ENCODE measurements around the gene CPTP.

Gene CPTP

GRCh38 chr1:1336931-1337792 lies 12.6 kb downstream of the CPTP start:
- no peak for DNase-seq

- DNase-seq, result no peak
Measured at GRCh38 chr1:1337793-1338147, 13.2 kb downstream of the CPTP start.

- DNase-seq, result no peak
Measured at GRCh38 chr1:1338278-1338677, 13.7 kb downstream of the CPTP start.

- no peak for DNase-seq
Measured at GRCh38 chr1:1340185-1340584, 15.6 kb downstream of the CPTP start.

DNA sequence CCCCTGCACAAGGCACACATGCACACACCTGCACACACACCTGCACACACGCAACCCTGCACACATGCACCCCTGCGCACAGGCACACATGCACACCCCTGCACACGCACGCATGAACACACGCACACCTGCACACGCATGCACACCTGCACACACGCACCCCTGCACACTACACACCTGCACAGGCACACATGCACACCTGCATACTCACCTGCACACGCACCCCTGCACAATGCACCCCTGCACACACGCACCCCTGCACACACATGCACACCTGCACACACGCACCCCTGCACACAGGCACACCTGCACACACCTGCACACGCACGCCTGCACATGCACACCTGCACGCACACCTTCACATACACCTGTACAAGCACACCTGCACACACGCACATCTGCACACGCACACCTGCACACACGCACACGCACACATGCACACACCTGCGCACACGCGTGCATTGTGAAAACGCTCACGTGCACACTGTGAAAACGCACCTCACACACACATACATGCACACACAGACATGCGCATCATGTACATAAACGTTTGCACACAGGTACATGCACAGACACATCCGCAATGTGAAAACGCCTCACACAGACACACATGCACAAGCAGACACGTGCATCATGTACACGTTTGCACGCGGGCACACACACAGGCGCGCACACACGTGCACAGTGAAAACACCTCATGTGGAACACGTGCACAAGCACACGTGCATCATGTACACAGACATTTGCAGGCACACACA lies 16.4 kb downstream of the CPTP start:
- DNase-seq, result no peak

DNA sequence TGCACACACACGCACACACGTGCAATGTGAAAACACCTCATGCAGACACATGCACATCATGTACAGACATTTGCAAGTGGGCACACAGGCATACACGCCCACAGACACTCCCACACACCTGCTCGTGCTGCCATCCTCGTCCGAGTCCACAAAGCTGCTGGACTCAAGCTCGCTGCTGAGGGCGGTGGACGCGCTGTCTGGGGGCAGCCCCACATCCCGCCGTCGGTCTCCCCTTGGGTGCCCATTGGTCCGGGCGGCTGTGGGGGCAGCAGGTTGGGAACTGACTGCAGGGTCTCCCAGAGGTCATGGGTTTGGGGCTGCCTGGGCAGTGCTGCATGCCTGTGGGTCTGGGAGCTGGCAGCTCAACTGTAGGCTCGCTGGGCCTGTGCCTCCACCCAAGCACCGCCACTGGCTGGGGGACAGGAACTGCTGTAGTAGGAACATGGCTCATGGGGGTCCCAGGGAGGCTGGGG lies 17.0 kb downstream of the CPTP start:
- DNase-seq, result no peak

- DNase-seq, result no peak
Measured at GRCh38 chr1:1342061-1342562, 17.5 kb downstream of the CPTP start.

DNA sequence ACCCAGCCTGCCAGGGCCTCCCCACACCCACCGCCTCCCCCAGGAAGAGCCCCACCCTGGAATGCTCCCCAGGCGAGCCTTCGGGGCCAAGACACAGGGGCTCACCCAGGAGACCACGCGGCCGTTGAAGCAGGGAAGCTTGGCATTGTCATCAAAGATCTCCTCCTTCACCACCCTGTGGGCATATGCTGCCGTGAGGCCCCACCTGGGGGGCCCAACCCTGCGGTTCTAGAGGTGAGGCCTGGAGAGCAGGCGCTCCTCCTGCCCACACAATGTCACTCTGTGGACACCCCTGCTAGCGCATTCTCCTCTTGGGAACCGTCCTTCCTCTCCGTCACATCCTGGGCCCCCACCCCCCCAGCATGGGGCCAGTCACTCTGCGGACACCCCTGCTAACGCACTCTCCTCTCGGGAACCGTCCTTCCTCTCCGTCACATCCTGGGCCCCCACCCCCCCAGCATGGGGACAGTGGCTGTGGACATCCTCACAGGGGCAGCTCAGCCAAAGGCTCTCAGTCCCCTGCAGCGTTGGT lies 18.0 kb downstream of the CPTP start:
- DNase-seq, result no peak

DNA sequence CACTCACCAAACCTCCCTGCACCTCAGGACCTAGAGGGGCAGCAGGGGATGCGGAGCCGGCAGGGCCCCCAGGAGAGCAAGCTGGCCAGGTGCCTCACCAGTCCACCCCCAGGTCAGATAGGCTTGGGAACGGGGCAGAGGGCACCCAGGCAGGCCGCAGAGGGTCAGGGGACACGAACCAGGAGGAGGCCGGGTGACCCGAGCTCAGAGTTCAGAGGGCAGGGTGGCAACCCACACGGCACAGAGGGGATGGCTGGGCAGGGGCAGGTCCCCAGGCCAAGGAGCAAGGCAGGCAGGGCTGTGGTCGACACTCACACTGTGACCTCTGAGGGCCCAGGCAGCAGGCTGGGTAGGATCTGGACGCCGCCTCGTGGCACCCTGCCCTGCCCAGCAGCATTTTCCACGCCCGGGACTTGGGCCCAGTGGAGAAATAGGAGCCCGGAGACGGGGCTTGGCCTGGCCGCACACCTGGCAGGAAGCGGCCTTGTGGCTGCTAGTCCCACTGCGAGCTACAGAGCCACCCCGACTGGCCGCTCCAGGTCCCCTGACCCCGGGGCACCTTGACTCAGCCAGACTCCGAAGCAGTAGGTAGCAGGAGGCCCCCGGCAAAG lies 19.3 kb downstream of the CPTP start:
- no peak for DNase-seq

DNA sequence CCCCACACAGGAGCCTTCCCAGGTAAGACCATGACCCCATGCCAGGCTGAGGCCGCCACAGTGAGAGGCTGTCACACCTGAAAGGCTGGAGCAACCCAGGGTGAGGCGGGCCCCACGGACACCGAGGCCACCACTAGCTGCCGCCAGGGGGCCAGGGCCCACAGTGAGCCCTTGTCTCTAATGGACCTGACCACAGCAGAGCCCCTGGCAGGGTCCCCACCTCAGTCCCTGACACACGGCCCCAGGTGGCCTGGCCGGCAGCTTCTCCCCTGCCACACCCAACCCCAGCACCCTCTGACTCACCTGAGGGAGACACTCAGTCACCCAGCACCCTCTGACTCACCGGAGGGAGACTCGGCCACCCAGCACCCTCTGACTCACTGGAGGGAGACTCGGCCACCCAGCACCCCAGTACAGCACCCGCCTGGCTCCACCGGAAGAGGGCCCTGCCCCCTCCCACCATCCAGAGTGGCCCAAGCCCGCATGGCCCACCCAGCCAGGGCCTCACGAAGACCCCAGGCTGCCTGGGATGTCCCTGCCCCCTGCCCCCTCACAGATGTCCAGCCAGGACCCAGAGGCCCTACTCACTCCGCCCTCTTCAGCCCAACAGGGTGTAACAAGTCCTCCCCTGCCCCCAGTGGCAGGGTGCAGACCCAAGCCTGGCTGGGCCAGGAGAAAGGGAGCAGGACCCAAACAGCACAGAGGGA lies 20.2 kb downstream of the CPTP start:
- DNase-seq, result peak; percentile 48

DNA sequence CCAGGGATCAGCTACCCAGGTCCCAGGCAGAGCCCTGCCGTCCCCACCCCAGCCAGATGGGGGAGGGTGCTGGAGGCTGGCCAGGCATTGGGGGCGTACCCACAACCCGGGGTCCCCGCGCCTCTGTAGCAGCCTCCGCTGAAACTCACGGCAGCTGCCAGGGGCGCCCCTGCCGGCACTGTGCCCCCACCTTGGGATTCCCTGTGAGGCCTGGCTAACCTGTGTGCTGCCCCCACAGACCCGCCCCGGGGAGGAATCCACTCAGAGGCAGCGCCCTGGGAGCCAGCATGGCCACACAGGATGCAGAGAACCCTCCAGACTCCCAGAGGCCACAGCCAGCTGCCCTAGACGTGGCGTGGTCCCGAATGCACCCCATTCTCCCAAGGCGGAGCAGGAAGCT lies 20.8 kb downstream of the CPTP start:
- DNase-seq, result no peak

DNA sequence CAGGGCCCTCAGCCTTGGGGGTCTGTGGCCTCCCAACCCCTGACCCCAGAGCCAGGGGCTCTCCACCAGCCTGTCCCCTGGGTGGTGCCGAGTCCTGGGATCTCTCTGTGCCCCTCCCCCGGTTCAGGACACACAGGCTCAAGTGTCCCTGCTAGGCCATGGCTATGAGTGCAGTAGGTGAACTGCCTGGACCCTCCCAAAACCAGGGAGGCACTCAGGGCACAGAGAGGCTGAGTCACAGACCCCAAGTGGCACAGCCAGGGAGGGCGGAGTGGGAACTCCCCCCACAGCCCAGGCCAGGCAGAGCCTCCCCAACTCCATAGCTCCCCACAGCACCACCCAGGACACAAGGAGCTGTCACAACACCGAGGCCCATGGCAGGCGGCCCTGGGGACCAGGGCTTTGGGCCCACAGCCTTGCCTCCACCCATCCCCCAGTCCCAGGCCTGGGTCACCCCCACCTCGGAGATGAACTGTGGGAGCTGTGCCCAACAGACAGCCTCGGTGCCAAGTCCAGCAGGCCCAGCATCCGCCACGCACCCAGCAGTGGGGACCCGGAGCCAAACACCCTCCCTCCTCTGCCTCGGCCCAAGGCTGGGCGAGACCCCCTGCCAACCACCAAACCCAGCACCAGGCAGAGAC lies 21.4 kb downstream of the CPTP start:
- no peak for DNase-seq

GRCh38 chr1:1346501-1346890 lies 21.9 kb downstream of the CPTP start:
- DNase-seq, result no peak

DNA sequence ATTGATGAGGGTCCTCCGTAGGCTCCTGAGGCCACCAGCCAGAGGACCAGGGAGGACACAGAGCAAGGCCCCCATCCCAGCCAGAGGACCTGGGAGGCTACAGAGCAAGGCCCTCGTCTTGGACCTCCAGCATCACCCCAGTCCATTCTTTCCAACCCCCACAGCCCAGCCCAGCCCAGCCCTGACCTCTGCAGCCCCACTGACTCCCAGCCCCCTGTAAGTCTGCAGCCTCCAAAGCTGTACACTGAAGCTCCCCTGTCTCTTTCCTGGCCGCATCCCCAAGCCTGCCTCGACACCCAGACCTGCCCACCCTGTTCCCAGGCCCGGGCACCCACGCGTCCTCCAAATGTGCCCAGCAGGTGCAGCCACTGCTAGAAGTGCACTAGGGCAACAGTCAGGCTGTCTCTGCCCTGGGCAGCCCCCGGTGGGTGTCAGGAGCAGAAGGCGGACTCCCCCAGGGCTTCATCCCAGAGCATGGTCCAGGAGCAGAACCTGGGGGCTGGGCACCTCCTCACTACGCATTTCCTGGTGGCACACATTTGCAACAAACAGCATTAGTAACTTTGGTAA lies 22.5 kb downstream of the CPTP start:
- no peak for DNase-seq

DNA sequence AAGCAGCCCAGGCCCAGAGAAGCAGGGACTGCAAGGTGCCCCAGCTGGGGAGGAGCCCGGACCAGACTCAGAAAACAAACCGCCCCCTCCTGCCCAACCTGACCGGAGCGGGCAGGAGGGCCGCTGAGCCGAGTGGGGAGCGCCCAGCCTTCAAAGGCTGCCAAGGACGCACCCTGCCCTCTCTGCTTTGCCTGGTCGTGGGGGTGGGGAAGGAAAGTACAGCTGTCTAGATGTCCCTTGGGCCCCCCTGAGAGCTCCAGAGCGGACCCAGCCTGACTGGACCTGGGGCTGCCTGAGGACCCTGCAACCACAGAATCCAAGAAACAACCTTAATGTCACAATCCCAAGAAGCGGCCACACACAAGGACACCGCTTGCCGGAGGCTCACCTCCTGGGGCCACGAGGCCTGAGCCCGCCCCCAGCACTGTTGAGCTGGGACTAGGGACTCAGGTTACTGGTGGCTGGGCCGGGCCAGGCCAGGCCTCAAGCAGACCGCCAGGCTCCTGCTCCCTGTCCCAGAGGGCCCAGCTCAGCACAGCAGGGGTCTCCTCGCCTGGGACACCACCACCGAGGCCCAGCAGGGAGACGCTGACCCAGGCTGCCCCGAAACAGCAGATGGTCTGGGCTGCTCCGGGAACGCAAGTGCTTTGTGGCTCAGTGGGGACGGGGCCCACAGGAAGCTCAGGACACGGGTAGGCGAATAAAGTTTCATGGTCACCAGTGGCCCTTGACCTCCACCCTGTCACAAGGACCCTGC lies 23.2 kb downstream of the CPTP start:
- DNase-seq, result no peak

GRCh38 chr1:1348420-1349255 lies 24.0 kb downstream of the CPTP start:
- no peak for DNase-seq

DNA sequence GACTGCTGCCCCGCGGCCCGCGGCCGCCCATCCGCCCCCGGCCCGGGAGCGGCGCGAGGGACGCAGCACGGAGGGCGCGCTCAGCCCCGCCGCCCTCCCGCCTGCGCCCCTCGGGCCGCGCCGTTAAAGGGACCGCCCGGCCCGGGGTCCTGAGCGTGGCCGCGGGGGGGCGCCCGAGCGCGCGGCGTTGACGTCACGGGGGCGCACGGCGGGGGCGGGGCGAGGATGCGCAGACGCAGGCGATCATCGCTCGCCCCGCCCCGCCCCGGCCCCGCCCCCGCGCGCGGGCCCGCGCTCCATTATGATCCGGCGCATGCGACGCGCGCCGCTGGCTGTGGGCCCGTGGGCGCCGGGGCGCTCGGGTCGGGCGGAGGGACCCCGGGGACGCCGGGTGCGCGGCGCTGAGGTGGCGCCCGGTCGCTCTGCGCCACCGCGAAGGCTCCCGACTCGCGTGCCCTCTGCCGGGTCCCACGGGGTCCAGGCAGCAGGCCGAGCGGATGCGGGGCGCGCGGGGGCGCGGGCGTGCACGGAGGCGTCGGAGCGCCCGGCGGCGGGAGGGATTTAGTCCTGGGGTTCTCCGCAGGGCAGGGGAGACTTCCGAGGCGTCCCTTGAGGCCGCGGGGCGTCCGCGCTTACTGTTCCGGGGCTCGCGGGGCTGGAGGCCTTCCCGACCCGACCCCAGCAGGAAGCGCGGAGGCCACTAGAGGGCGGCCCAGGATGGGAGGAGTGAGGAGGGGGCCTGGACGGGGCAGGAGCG lies 24.8 kb downstream of the CPTP start, which contains the start of gene DVL1:
Gene DVL1, minus strand, starts transcription at position 163 of the 757 bp plus-strand sequence. CDS start 353 bp downstream, outside the sequence.
- DNase-seq, result peak; percentile 18

DNA sequence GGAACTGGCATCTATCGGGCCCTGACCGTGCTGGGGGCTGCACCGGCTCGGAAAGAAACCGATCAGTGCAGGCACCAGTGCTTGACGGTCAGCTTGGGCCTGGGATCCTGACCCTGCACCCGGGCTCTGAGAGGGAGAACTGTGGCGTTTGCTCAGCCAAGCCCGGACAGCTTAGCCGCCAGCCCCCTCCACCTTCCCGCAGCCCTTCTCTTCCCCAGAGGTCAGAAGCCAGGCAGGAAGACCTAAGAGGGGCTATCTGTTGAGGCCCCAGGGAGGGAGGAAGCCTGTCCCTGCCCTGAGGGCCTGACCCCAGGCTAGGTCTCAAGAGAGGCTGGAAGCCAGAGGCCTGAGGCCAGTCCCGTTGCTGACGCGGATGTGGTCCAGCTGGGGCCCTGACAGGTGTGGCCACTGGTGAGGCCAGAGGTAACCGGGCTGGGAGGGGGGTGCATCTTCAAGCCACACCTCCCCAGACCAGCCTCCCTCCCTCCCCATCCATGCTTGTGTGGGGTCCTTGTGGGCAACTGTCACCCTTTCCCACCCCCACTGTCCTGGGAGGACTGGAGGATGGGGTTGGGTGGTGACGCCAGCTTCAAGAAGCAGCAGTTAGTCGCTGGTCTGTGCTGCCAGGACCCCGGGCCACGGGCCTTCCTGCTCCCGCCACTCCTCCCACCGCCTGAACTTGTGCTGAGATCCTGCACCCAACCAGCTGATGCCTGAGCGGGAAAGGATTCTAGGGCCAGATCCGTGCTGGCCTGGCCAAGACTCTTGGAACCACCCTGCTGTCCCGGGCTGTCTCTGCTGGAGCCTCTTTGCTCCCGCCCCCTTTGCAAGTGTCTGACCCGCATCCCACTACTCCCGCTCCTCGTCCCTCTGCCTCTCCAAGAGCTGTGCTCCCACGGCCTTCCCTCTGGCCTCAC lies 27.2 kb downstream of the CPTP start:
- DNase-seq, result no peak

Measured in kidney glomerular epithelial cell (primary cell).